Hindlimb muscle (tissue), 1 donor: ENCODE measurements around the gene CSMD2. TPM values are rescaled to one million over a fixed set of nuclear protein-coding genes. Genes with fewer than 3 reads are reported as not detected.

Experiments used
- DNase-seq: peaks from one replicate; pipeline ENCODE4 v3.0.0-alpha.2; 2013
- polyA plus RNA-seq: library from polyadenylated mRNA; unstranded; fragments of 120-200 nt; gene quantifications from one replicate; pipeline ENCODE4 v1.2.1, GENCODE V29; 2013; ENCODE audit not compliant: insufficient read length

Gene CSMD2
- polyA plus RNA-seq, 1 donor: 0.46 TPM

DNA sequence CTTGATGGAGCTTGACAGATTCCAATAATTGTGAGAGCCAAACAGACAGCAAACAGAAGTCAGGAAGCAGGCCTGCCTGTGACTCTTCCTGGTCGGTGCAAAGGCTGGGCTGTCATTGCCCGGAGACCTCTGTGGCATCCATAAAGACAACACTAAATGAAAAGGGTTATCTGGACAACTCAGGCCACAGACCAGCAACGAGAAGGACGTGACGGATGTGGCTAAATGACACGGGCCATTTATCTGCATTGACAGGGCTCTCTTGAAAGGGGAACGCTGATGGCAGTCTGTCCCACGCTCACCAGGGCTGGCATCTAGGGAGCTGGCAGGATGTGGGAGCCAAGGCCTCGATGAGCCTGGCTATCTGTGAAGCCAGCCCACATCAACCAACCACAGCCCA lies 266.1 kb downstream of the CSMD2 start:
- DNase-seq: no peak

DNA sequence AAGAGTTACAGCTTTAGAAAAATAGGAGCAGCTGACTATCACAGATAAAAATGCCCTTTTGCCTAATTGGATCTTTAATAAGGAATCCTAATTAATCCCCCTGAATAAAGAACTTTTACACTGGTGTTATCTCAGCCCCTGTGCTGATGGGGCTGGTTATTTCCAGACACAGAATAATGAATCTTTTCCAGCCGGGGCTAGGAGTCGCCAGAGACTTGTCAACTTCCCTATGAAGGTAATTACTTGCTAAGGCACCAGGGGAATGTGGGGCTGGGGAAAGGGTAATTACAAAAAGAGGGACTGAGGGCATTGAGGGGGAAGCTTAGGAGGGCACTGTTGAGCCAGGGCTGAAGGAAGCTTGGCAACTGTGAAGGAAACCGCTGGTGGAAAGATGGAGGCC lies 266.6 kb downstream of the CSMD2 start:
- no peak for DNase-seq

DNA sequence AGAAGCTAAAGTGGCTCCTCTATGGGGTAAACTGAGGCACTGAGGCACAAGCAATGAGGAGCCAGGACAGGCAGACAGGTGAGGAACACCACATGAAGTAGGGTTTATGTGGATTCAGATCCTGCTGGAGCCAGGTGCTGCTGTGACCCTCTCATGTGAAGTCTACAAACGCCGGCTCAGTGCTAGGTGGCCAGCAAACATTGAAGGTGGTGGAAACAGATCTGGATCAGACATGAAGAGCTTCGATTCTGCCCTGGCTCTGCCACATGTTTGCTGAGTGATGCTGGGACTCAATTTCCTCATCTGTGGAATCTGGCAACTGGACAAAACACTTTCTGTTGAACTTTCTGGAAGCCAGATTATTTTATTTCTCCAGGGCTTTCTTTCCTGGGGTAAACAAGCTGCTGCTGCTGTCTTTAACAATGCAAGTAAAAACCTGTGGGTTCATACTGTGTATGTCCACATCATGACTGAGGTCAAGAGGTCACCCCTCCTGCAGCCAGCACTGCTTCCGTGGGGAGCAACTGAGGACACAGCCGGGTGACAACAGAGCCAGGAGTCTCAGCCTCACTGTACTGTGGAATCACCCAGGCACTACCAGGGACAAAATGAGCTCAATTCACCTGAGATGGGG lies 267.8 kb downstream of the CSMD2 start:
- DNase-seq: no peak

DNA sequence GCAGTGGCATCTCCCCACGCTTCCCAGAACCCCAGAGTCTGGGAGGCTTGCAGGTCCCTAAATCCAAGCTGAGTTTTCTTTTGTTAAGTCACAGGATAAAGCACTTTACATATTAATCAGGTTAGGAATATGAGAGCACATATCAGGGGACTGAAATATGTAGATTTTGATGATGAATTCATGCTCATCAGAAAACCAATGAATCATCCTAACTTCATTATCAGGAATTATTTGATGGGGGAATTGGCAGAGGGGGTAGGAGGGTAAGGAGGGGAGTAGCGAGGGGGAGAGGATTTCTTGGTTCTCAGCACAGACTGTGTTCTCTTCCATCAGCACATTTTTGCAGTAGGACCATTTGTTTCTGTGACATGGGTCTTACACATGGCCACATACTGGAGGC lies 269.1 kb downstream of the CSMD2 start:
- no peak for DNase-seq

DNA sequence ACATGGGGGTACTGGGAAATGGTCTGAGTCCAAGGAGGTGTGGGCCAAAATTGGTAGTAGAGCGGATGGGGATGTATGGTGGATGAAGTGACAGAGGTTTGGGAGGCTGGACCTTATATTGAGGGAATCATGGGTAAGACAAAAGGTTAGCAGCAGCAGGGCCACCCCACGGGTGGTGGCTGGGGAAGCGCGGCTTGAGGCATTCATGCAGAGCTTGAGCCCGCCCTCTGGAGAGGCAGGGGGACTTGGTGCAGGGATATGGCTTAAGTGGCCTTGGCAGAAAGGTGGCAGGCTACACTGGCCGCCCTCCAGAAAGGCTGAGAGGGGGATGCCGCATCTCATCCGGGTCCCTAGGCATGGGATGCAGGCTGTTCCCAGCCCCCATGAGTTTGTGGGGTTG lies 269.6 kb downstream of the CSMD2 start:
- DNase-seq: no peak

DNA sequence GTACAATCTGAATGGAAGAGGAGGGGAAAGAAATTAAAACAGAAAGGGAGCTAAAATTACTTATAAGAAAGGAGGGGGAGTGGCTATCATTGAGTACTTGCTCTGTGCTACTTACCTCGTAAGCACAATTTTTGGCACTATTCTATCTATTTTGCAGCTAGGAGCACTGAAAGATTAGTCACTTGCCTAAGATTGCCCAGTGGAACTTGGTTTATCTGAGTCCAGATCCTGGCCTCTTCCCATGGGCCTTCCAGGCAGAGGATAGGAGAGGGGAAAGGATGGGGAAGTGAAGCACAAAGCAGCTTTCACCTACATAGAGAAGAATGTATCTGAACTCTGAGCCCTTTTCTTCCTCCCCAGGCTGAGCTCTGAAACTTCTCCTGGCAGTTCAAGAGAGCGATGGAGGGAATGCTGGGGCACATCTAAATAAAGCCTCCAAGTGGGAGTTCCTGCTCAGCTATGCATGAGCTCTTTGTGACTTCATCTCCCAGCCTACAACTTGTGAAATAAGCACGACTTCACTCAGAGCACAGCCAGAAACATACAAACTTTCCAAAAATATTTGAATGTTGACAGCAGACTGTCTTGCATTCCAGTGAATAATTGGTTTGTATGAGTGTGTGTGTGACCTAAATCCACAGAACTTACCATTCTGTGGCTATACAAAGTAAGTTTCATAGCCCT lies 271.7 kb downstream of the CSMD2 start:
- no peak for DNase-seq

DNA sequence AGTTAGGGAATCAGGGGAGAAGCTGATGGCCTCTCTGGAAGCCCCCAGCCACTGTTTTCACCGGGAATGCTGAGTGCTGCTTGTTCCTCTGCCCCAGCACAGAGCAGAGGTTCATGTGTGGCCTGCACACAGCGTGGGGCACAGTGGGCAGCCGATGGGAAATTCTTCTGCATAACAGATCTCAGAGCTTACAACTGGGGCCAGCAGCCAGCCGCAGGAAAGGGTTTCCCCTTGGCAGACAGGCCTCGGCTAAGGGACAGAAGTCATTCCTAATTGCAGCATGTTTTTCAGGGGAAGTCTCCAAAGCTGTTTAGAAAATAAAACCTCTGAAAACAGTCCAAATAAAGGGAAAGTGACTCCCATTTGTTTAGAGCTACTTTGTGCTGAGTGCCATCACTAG lies 278.5 kb downstream of the CSMD2 start:
- DNase-seq: no peak

DNA sequence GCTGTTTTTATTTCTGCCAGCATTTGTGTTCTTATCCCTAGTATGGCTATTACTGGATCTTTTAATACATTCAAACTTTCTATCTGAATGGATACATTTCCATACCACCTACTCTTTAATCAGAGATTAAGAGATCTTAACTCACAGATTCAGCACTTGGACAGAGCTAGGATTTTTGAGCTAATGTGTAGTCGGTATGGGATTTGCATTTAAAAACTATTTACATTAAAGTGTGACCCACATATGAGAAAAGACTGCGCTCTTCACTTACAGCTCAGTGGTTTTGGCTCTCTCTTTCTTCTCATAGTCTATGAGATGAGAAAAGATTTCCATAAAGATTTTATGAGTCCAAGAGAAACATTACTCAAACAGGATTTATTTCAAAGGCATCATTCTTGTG lies 284.7 kb downstream of the CSMD2 start:
- DNase-seq: no peak

DNA sequence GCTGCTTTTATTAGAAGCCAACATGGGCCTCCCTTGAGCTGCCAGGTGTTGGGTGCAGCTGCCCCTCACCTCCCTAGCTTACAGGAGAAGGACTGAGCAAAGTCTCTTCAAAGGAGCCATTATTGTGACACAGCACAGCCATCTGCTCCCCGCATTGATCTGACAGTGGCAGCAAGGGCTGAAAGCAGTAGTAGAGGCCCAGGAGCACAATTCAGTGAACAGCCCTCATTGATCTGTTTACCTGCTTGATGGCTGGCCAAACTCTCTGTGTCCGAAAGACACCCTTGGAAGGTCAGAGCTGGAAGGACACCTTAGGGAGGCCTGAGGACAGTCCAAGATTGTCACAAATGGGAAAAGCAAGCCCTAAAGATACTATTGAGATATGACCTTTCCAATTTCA lies 286.6 kb downstream of the CSMD2 start:
- no peak for DNase-seq

DNA sequence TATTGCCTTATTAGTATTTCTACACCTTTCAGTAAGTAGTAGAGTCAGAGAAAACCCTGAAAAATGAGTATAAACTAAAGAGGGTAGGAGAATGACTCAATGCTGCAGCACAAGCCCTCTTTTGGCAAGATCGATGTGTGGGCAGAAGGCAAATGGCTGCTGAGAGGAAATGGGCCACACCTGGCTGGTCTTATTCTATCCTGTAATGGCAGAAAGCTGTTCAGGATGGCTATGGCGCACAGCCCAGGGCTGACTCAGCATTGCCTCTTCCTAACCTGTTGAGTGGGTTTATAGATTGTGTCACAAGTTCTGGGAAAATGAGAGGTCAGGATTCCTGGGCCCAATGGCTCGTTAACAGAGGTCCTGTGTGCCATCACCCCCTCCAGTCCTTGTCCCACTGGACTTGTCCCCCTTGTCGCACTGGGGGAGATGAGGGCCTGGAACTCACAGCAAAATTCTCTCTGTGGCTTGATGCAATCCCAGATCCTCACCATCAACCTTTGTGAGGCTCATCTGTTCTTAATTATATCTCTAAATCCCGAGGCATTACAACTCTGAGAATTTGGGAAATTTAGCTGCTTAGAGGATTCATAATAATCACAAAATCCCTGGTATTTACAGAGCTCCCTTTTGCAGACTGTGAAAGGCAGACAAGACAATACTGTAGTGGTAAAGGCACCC lies 287.9 kb downstream of the CSMD2 start:
- DNase-seq: no peak

DNA sequence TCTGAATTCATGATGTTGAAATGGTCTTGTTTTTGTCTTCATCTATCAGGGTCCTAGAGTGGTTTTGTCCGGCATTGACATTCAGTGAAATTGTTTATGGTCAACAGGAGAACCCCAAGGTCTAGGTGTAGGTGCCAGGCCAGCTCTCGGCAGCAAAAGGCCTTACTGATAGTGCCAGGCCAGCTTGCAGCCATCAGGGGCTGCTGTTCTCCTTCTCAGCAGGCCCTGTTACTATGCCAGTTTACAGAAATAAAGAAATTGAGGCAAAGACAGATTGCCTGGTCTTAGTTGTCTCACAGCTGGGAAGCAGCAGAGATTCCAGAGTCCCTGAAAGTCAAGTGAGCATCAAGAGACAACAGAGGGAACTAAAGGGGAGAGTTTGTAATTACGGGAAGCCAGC lies 289.2 kb downstream of the CSMD2 start:
- DNase-seq: no peak

DNA sequence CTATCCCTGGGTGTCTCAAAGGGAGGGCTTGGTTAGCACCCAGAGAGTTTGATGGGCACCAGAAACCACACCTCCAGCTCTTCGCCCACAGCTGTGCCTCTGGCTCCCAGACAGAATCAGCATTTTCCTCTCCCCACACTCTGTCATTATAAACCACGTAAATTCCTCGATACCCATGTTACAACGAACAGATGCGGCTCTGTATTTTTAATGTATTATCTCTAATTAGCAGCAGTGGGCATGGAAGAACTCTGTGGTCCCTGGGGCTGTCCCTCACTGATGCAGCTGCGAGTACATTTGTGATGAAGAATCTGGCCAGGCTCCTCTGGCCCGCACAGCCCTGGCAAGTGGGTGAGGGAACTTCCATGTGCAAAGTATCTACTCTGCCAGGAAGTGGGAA lies 290.4 kb downstream of the CSMD2 start:
- DNase-seq: no peak

DNA sequence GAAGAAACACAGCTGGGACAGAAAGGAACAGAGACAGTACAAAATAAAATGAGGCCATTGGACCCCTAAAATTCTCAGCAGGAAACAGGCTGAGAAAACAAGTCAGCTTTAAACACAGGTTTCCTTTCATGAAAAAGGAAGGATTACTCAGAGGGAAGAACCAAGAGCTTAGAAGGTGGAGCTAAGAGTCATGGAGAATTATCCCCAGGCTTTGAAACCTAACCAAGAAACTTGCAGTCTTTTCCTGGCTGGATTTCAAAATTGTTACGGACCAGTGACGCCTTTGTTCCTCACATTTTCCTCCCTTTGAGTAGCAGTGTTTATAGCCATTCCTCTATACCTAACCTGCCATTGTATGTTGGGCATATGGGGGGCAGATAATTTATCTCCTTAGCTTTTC lies 292.3 kb downstream of the CSMD2 start:
- no peak for DNase-seq

DNA sequence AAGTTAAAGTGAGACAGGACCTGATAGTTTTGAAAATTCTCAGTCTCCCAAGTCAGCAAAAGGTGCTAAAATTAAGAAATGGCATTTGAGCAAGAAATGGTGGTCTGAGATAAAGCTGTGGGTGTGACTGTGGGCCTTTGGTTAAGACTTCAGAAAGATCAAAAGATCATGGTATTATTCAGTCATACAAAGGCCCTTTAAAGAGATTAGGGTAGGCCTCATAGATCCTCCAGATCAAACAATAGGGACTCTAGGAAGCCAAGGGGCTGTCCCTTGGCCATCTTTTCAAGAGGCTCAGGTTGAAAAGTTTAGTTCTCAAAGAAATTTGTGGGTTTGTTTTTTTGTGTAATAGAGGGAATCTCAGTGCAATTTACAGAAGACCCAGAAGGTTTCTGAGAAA lies 292.8 kb downstream of the CSMD2 start:
- DNase-seq: no peak

DNA sequence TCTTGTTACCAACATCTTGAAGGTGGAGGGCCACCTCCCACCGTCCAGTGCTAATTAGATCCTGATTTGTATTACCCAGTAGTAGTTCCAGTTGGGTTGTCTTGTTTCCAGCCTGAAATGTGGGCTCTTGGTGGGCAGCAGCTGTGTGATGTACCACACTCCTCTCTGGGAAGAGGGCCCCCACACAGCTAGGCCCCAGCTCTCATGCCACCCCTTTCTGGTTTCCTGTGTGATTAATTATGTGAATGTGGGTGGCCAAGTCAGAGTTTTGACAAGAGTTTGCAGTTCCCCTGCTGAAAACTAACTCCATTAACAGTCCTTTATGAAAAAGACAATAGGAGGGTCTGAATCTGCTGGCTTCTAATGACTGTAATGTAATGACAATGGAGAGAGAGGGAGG lies 297.3 kb downstream of the CSMD2 start:
- DNase-seq: no peak

DNA sequence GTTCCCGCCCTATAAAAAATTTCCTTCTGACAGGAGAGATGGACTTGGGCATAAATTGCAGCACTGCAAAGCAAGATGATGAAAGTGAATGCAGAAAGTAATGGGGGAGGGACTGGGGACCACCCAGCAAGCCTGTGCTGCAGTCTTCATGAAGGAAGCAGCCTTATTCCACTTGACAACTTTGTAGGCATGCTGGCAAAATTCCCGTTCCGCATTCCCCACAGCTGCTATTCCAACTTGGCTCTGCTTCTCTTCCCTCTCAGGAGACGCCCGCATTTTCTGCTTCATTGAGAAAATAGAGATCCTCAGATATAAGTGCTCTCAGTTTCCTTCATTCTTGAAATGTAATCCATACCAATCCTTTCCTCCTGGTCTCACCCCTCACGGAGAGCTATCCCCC lies 298.7 kb downstream of the CSMD2 start:
- DNase-seq: no peak

DNA sequence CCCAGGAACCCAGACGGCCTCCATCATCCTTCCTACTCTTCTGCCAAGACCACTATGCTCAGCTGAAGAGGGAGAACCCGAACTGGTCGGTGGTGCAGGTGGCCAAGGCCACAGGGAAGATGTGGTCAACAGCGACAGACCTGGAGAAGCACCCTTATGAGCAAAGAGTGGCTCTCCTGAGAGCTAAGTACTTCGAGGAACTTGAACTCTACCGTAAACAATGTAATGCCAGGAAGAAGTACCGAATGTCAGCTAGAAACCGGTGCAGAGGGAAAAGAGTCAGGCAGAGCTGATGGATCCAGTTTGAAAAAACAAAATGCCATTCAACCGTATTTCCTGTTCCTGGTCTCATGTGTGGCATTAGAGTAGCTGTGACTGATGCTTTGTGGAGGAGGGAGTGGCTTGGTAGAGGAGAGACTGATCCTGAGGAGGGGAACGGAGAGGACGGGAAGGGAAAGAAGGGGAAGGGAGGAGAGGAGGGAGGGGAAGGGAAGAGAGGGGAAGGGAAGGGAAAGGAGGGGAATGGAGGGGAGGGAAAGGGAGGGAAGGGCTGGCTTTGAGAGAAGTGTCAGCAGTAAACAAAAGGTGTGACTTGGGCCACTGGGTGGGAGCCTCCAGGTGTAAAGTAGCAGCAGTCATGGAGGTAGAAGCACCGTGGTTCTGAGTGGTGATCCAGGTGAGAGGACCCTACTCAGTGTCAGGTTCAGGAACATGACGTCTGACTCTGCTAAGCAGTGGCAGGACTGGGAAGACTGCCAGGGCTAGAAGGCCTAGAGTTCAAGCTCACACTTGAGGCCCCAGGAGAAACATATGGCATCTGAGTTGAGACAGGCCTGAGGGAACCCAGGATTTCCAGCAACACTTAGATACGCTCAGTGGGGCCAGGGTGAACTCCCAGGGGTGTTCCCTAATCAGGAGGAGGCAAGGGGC lies 300.3 kb downstream of the CSMD2 start:
- no peak for DNase-seq

DNA sequence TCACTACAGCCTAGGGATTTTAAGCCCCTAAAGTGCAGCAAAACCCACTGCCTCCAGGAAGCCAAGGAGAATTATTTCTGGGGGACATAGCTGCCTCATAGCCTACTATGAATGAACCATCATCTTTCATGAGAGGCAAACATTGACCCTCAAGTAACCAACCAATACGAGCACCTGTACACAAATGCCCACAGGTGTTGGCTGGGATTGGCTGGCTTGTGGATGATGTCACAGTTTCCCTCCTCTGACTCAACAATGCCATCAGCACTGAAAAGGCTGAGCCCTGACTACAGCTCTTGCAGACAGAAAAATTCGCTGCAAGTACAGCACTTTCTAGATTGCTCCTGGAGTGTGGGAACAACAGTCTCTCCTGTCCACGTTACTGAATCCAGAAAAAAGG lies 301.3 kb downstream of the CSMD2 start, which contains the start of gene HMGB4:
Gene HMGB4 (plus strand): TSS at position 301 of the 400 bp plus-strand sequence. CDS start 113 bp downstream, outside the sequence.
- no peak for DNase-seq

DNA sequence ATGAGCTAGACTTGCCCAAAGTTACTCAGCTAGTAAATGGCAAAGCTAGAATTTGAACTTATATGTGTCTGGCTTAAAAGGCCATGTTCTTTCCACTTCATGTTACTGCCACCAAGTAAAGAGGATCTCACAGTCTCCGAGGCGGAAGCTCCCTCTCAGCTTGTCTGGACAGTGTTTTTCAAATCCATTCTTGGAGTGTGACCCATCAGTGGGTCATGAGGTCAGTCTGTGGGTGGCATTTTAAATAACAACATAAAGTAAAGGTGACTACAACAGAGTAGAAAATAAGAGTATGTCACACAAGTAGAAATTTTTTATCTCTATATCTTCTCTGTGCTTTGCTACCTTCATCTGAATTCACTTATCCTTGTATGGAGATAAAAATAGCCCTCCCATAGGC lies 304.4 kb downstream of the CSMD2 start:
- no peak for DNase-seq

DNA sequence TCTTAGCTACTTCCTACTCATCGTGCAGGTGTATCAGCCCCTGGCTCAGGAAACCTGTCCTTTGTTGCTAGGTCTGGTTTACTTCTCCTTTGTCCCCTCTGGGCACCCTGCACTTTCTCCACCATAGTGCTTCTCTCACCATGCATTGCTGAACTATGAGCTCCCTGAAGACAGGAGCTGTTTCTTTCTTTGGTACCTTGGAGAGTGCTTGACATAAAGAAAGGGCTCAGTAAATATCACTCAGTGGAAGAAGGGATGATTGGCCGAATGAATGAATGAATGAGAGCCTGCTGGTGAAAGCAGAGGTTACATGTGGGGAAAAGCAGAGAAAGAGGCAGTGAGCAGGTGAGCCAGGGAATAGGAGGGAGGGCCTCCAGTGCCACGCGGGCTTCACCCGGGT lies 310.9 kb downstream of the CSMD2 start:
- no peak for DNase-seq

DNA sequence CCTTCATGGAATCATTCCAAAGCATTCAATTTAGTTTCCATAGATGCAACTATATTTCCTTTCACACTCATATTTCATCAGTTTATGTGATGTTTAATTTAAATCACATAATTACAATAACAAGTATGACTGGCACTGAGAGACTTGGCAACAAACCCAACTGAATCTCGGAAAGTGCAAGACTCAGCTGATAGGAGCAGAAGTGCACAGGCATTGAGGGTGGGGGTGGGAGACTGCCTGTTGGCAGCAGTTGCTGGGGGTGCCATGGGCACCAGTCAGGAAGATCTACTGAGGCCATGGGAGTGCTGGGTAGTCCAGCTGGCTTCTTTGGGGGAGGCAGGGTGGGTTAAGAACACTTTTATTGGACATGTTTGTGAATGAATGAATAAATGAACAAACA lies 311.6 kb downstream of the CSMD2 start:
- no peak for DNase-seq

DNA sequence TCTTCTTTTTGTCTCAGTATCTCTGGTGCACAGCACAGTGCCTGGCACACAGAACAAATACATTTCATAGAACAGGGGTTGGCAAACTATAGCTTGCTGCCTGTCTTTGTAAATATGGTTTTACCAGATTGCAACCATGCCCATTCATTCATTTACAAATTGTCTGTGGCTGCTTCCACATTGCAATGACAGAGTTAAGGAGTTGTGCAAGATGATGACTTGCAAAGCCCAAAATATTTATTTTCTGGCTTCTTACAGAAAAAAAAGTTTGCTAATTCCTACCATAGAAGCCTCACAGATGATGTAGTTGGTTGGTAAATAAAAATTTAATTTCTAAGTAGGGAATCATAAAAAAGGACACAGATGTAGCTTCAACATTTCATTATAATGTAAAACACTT lies 312.3 kb downstream of the CSMD2 start:
- DNase-seq: no peak

DNA sequence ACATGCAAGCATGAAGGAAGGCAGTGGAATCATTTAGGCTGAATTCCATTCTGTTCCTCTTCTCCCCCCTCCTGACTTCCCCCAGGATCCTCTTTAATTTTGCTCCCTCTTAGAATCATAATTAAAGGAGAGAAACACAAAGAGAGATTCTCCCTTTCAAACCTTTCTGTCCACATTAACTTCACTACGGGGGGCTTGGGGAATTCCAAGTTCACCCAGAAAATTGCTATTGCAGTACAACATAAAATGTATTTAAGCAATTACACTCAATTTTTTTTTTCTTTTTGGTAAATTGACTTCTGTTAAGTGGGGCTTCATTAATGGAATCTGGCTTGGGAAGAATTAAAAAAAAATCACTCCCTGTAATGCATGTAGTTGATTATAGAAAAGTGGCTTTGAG lies 314.5 kb downstream of the CSMD2 start:
- DNase-seq: no peak
